GM18951 (cell line): ENCODE measurements around the gene XKR7.

ENCODE experiments used
- POLR2A ChIP-seq: IDR thresholded peaks from 4 replicates; pipeline ENCODE4 v1.6.1; 2011; ENCODE audit warnings: mild to moderate bottlenecking; ENCODE audit not compliant: insufficient read length, insufficient read depth; ENCODE audit errors: extremely low read depth
- in situ Hi-C: fragments of 300-500 bp; cut with MboI; formaldehyde crosslinking; loops from one replicate; pipeline ENCODE4 v1.12.0; 2022; ENCODE audit warnings: low sequenced_read_pairs, mixed read lengths, inconsistent platforms; ENCODE audit not compliant: unreplicated experiment

XKR7 gene

GRCh38 chr20:31974951-31975487 lies 7.1 kb downstream of the XKR7 start:
- in situ Hi-C loops = no loop called here
- no peak for TF ChIP-seq POLR2A

- no peak for TF ChIP-seq POLR2A
- in situ Hi-C loops = no loop called here
Measured at GRCh38 chr20:31975874-31976273, 7.9 kb downstream of the XKR7 start.

GRCh38 chr20:31977080-31977479 lies 9.1 kb downstream of the XKR7 start:
- in situ Hi-C loops = no loop called here
- TF ChIP-seq POLR2A = no peak

- in situ Hi-C loops = no loop called here
- no peak for TF ChIP-seq POLR2A
Measured at GRCh38 chr20:31979713-31980426, 11.9 kb downstream of the XKR7 start.

- in situ Hi-C loops = no loop called here
- TF ChIP-seq POLR2A = no peak
Measured at GRCh38 chr20:31981784-31982183, 13.8 kb downstream of the XKR7 start.

GRCh38 chr20:31984981-31985471 lies 17.1 kb downstream of the XKR7 start:
- no peak for TF ChIP-seq POLR2A
- in situ Hi-C loops = no loop called here

- in situ Hi-C loops = no loop called here
- no peak for TF ChIP-seq POLR2A
Measured at GRCh38 chr20:31987744-31988143, 19.8 kb downstream of the XKR7 start.

GRCh38 chr20:31988430-31989015 lies 20.6 kb downstream of the XKR7 start:
- in situ Hi-C loops = no loop called here

GRCh38 chr20:31989030-31989645 lies 21.2 kb downstream of the XKR7 start:
- TF ChIP-seq POLR2A = no peak
- in situ Hi-C loops = no loop called here

More at GRCh38 chr20:31988430-31989015, 20.6 kb downstream of the XKR7 start:
- TF ChIP-seq POLR2A = no peak

GRCh38 chr20:31990641-31991338 lies 22.8 kb downstream of the XKR7 start:
- TF ChIP-seq POLR2A = no peak
- in situ Hi-C loops = no loop called here

GRCh38 chr20:31991339-31991705 lies 23.4 kb downstream of the XKR7 start:
- in situ Hi-C loops = no loop called here
- TF ChIP-seq POLR2A = no peak

- in situ Hi-C loops = no loop called here
- no peak for TF ChIP-seq POLR2A
Measured at GRCh38 chr20:31992086-31992485, 24.1 kb downstream of the XKR7 start.

- in situ Hi-C loops = no loop called here
Measured at GRCh38 chr20:31996996-31997395, 29.0 kb downstream of the XKR7 start.

GRCh38 chr20:31998246-31998645 lies 30.3 kb downstream of the XKR7 start:
- TF ChIP-seq POLR2A = no peak
- in situ Hi-C loops = no loop called here

More at GRCh38 chr20:31996996-31997395, 29.0 kb downstream of the XKR7 start:
- no peak for TF ChIP-seq POLR2A
